K562 (cell line): ENCODE results near the gene INPP4B. TPM values are rescaled to one million over a fixed set of nuclear protein-coding genes. Genes with fewer than 3 reads are reported as not detected.

Experiments used
- ATAC-seq: fragments of 200-7000 bp; cut with Tn5 transposase; 3 replicates; pipeline ENCODE4 v1.9.1; 2020; ENCODE audit warnings: moderate library complexity
- BruUV-seq: library from RNA; stranded (reverse); fragments of 400-500 nt; replicated peaks from 2 replicates; lab custom pipeline; 2021; lab: Mats Ljungman, UMichigan
- CTCF ChIA-PET: fragments of 300-600 bp; formaldehyde crosslinking; extraction: SDS; loops from one replicate; lab custom pipeline; 2021; ENCODE audit warnings: low intra/inter-chr PET ratio; lab: Yijun Ruan, JAX
- POLR2A ChIA-PET: fragments of 300-600, 350-650 bp; sonication (Branson Sonifier 250); formaldehyde crosslinking; extraction: SDS; loops from one replicate; lab custom pipeline; 2021; ENCODE audit warnings: antibody characterized with exemption, inconsistent platforms; lab: Yijun Ruan, JAX
- DNase-seq, 4 experiments: peaks; one replicate each; pipeline versions ENCODE4 v3.0.0 to v3.0.0-alpha.2; 2011 to 2018; ENCODE audit warnings: low spot score in 3 of 4, mixed read lengths in 3 of 4; ENCODE audit errors: extremely low read depth in 1 of 4
- FAIRE-seq: peaks from 2 replicates; lab custom pipeline; 2011; peaks lifted over from hg19 to GRCh38; lab: Jason Lieb, UNC
- H2AFZ ChIP-seq: 2 replicates; pipeline ENCODE4 v1.6.0; 2011; ENCODE audit warnings: low read depth, low read length, control low read depth, inconsistent platforms
- H3K27ac ChIP-seq: fragments of 200-600 bp; 3 replicates; pipeline ENCODE4 v1.8.0; 2011; ENCODE audit warnings: low read depth, mild to moderate bottlenecking, control low read depth, inconsistent platforms, low read length, moderate library complexity, mixed read lengths; ENCODE audit errors: extremely low read depth
- H3K27me3 ChIP-seq, 2 experiments: fragments of 300-600 bp in 1 of 2; 2 replicates in 1 of 2; 3 replicates in 1 of 2; pipeline versions ENCODE4 v1.6.0 to v1.8.0; 2011; ENCODE audit warnings: inconsistent platforms in 2 of 2, low read length in 2 of 2, mild to moderate bottlenecking in 1 of 2, mixed read lengths in 1 of 2, moderate library complexity in 1 of 2; ENCODE audit not compliant: control insufficient read depth in 2 of 2, insufficient read depth in 2 of 2
- H3K36me3 ChIP-seq: fragments of 300-600 bp; 3 replicates; pipeline ENCODE4 v1.8.0; 2011; ENCODE audit warnings: mild to moderate bottlenecking, low read length, inconsistent platforms; ENCODE audit not compliant: control insufficient read depth, insufficient read depth
- H3K4me1 ChIP-seq, 2 experiments: fragments of 200-600 bp in 1 of 2; replicated peaks in 1 of 2; 2 replicates in 1 of 2; 3 replicates in 1 of 2; pipeline versions ENCODE4 v1.5.1 to v1.8.0; 2011; ENCODE audit warnings: inconsistent platforms in 2 of 2, low read length in 2 of 2, mild to moderate bottlenecking in 1 of 2, mixed read lengths in 1 of 2, moderate library complexity in 1 of 2; ENCODE audit not compliant: control insufficient read depth in 2 of 2, insufficient read depth in 2 of 2
- H3K4me2 ChIP-seq: 2 replicates; pipeline ENCODE4 v1.6.1; 2011; ENCODE audit warnings: low read length, control low read depth, inconsistent platforms, mixed read lengths; ENCODE audit not compliant: insufficient read depth
- H3K4me3 ChIP-seq: fragments of 200-600 bp; sonication (generic), shearing (Covaris generic); 2 replicates; pipeline ENCODE4 v1.5.1; 2016; ENCODE audit warnings: control low read depth, inconsistent platforms
- H3K79me2 ChIP-seq: fragments of 200-600 bp; 3 replicates; pipeline ENCODE4 v1.8.0; 2011; ENCODE audit warnings: low read length, inconsistent platforms; ENCODE audit not compliant: control insufficient read depth, insufficient read depth
- H3K9ac ChIP-seq, 2 experiments: 2 replicates each; pipeline versions ENCODE4 v1.6.0 to v1.6.1; 2011; ENCODE audit warnings: low read depth in 2 of 2, low read length in 2 of 2, control low read depth in 1 of 2, inconsistent platforms in 1 of 2, mild to moderate bottlenecking in 1 of 2, mixed read lengths in 1 of 2; ENCODE audit not compliant: insufficient read depth in 1 of 2
- H3K9me1 ChIP-seq: one replicate; pipeline ENCODE4 v1.6.0; 2011; ENCODE audit warnings: inconsistent platforms, mild to moderate bottlenecking, low read length, moderate library complexity; ENCODE audit not compliant: control insufficient read depth, insufficient read depth
- H3K9me3 ChIP-seq: replicated peaks from 2 replicates; pipeline ENCODE4 v1.5.1; 2011; ENCODE audit warnings: low read depth, low read length, inconsistent platforms; ENCODE audit not compliant: control insufficient read depth, insufficient read depth
- H4K20me1 ChIP-seq: replicated peaks from 2 replicates; pipeline ENCODE4 v1.6.1; 2011; ENCODE audit warnings: low read length, inconsistent platforms, mixed read lengths; ENCODE audit not compliant: control insufficient read depth, insufficient read depth
- BACH1 ChIP-seq: fragments of 200-800 bp; sonication (Bioruptor generic); IDR thresholded peaks from 2 replicates; pipeline ENCODE4 v1.6.1; 2016; ENCODE audit warnings: missing genetic modification characterization, missing compliant biosample characterization
- CUX1 ChIP-seq: fragments of 200-800 bp; sonication (Bioruptor generic); IDR thresholded peaks from 2 replicates; pipeline ENCODE4 v1.6.1; 2016; ENCODE audit warnings: missing genetic modification characterization, missing compliant biosample characterization
- EP400 ChIP-seq: fragments of 450-650 bp; IDR thresholded peaks from 2 replicates; pipeline ENCODE4 v1.6.1; 2017; ENCODE audit warnings: antibody characterized with exemption, mild to moderate bottlenecking, moderate library complexity
- HOMEZ ChIP-seq: fragments of 250-450 bp; sonication (Bioruptor Pico); IDR thresholded peaks from 2 replicates; pipeline ENCODE4 v1.4.0; 2020; ENCODE audit warnings: mild to moderate bottlenecking, moderate library complexity
- KAT2B ChIP-seq: IDR thresholded peaks from one replicate; pipeline ENCODE4 v1.6.1; 2012; ENCODE audit warnings: low read depth, mild to moderate bottlenecking, control low read depth, inconsistent platforms, low read length, moderate library complexity
- KAT8 ChIP-seq: fragments of 450-650 bp; IDR thresholded peaks from 2 replicates; pipeline ENCODE4 v1.6.1; 2016; ENCODE audit warnings: low read depth, mild to moderate bottlenecking
- POLR3A ChIP-seq: IDR thresholded peaks from 2 replicates; pipeline ENCODE4 v1.6.1; 2011; ENCODE audit warnings: borderline replicate concordance, mild to moderate bottlenecking, moderate library complexity; ENCODE audit not compliant: insufficient read length, insufficient read depth; ENCODE audit errors: extremely low read depth
- TAF9B ChIP-seq: fragments of 450-650 bp; IDR thresholded peaks from 2 replicates; pipeline ENCODE4 v1.6.1; 2018; ENCODE audit warnings: mild to moderate bottlenecking; ENCODE audit not compliant: partially characterized antibody
- ZNF239 ChIP-seq: fragments of 250-450 bp; sonication (Bioruptor Pico); IDR thresholded peaks from 2 replicates; pipeline ENCODE4 v1.4.0; 2020; ENCODE audit warnings: mild to moderate bottlenecking
- ZNF431 ChIP-seq: sonication (generic); formaldehyde crosslinking; IDR thresholded peaks from 2 replicates; pipeline ENCODE4 v1.8.0; 2022; ENCODE audit warnings: mild to moderate bottlenecking, missing genetic modification reagents
- WGBS: fragments of 100-300 bp; shearing (Covaris generic); methylation state at CpG from one replicate; pipeline ENCODE4 v1.1.6; 2016; ENCODE audit warnings: low coverage, mixed read lengths; ENCODE audit not compliant: insufficient coverage; ENCODE audit errors: missing lambda C conversion rate; 5-methylcytosine and 5-hydroxymethylcytosine counted together
- in situ Hi-C: fragments of 300-500 bp; cut with MboI; formaldehyde crosslinking; loops from 4 replicates; pipeline ENCODE4 v1.15.0; 2018; ENCODE audit warnings: inconsistent platforms, mixed read lengths
- intact Hi-C: fragments of 100-400 bp; cut with micrococcal nuclease; formaldehyde crosslinking; loops from 2 replicates; pipeline ENCODE4 v1.14.2; 2022
- polyA plus RNA-seq, 8 experiments: library from polyadenylated mRNA; depleted of rRNA in 4 of 8; stranded (reverse) in 5 of 8; unstranded in 3 of 8; fragments of >200 nt; fragmentation: Nextera tagmentation in 2 of 8; fragmentation: Illumina TruSeq in 1 of 8; extraction: Ambion mirVana in 2 of 8; extraction: Trizol in 1 of 8; gene quantifications; 2 replicates each; pipeline versions ENCODE4 v1.2.1 to v1.2.3, GENCODE V29; 2011 to 2014; ENCODE audit warnings: inconsistent platforms in 1 of 8, missing spikeins in 1 of 8
- total RNA-seq, 7 experiments: library from RNA; depleted of rRNA in 6 of 7; stranded (reverse); fragments of >200 nt in 6 of 7; fragmentation: Illumina TruSeq in 2 of 7; extraction: Trizol in 2 of 7; gene quantifications; 2 replicates each; pipeline versions ENCODE4 v1.2.1 to v1.2.3, GENCODE V29; 2011 to 2021; ENCODE audit warnings: low replicate concordance in 1 of 7

Gene INPP4B
- total and polyA plus RNA-seq, 9 of the 15 experiments (the other 6 are each of a cell fraction or from before 2014, with no cell fraction given): 0.04 to 0.11 TPM; not detected in 7

GRCh38 chr4:142648378-142648777 is 197.7 kb downstream of the INPP4B start:
- 0% methylated on average over 5 of the region's 5 CpGs for WGBS
- H3K9me1 ChIP-seq: no peaks in the 10 kb centered on the region
- H3K27me3 ChIP-seq: no peaks in the 10 kb centered on the region
- H3K4me1 ChIP-seq: no peaks in the 10 kb centered on the region
- H2AFZ ChIP-seq: no peak overlapping the region
- DNase-seq: no peak
- no peaks in the 10 kb centered on the region for H3K36me3 ChIP-seq
- no peak overlapping the region for H3K4me3 ChIP-seq
- ChIA-PET CTCF (no interaction called here), POLR2A (no interaction called here)
- no peak for ATAC-seq
- no peaks in the 10 kb centered on the region for H3K9me3 ChIP-seq
- no peaks in the 10 kb centered on the region for H3K79me2 ChIP-seq
- no peak overlapping the region for H3K9ac ChIP-seq
- in situ Hi-C loops: no loop called here
- BruUV-seq: no TSS peak
- no peaks in the 10 kb centered on the region for H4K20me1 ChIP-seq
- intact Hi-C loops: no loop called here
- TF ChIP-seq BACH1 (tag): no peak
- TF ChIP-seq ZNF431 (CRISPR knock-in tag): no peak
- no peak for TF ChIP-seq POLR3A
- TF ChIP-seq KAT8: no peak
- TF ChIP-seq ZNF239 (CRISPR knock-in tag): no peak
- TF ChIP-seq CUX1 (CRISPR knock-in tag): no peak
- TF ChIP-seq EP400: no peak
- no peak for TF ChIP-seq TAF9B
- no peak for TF ChIP-seq KAT2B
- no peak for TF ChIP-seq HOMEZ (CRISPR knock-in tag)
- FAIRE-seq: no peak
- no peak overlapping the region for H3K4me2 ChIP-seq
- no peak overlapping the region for H3K27ac ChIP-seq
